ENCODE data around the gene EMX2.
"Not testable (repeated sequence)": the region's sequence is repeated elsewhere in the genome, so short reads cannot be mapped to it uniquely, and the experiment has no call there.

Gene EMX2

GRCh38 chr10:117501460-117502035 lies 41.0 kb upstream of the EMX2 start:
- TF ChIP-seq CTCF (conservative IDR thresholded peaks at IDR 0.05; ENCODE audit: low read length): no peak
- DNase-seq (ENCODE audit: low read depth): no peak
- H3K4me3 ChIP-seq (ENCODE audit: low read length): no peak overlapping the region

GRCh38 chr10:117502421-117503243 lies 39.9 kb upstream of the EMX2 start:
- no peak overlapping the region for H3K4me3 ChIP-seq (ENCODE audit: low read length)
- TF ChIP-seq CTCF (conservative IDR thresholded peaks at IDR 0.05; ENCODE audit: low read length): no peak
- no peak for DNase-seq (ENCODE audit: low read depth)

- peak; percentile 27; the same call in 1 of the 2 replicates for TF ChIP-seq CTCF (conservative IDR thresholded peaks at IDR 0.05; ENCODE audit: low read length)
- DNase-seq (ENCODE audit: low read depth): peak; percentile 86
- H3K4me3 ChIP-seq (ENCODE audit: low read length): no peak overlapping the region; the same call in 1 of the 2 replicates
Measured at GRCh38 chr10:117503244-117504205, 39.0 kb upstream of the EMX2 start.

- no peak for TF ChIP-seq CTCF (conservative IDR thresholded peaks at IDR 0.05; ENCODE audit: low read length)
- DNase-seq (ENCODE audit: low read depth): no peak
- no peak overlapping the region for H3K4me3 ChIP-seq (ENCODE audit: low read length)
Measured at GRCh38 chr10:117504562-117504961, 38.0 kb upstream of the EMX2 start.

- not testable (repeated sequence) for DNase-seq (ENCODE audit: low read depth); H3K4me3 ChIP-seq (ENCODE audit: low read length)
Measured at GRCh38 chr10:117507081-117507480, 35.5 kb upstream of the EMX2 start.

GRCh38 chr10:117509573-117509972 lies 33.0 kb upstream of the EMX2 start:
- TF ChIP-seq CTCF (conservative IDR thresholded peaks at IDR 0.05; ENCODE audit: low read length): no peak
- no peak overlapping the region for H3K4me3 ChIP-seq (ENCODE audit: low read length)

More at GRCh38 chr10:117509573-117509972, 33.0 kb upstream of the EMX2 start:
- DNase-seq (ENCODE audit: low read depth): no peak

Data from AG10803 (cell line).